HepG2 (cell line): ENCODE measurements around the gene GNAI2. TPM values are rescaled to one million over a fixed set of nuclear protein-coding genes. Genes with fewer than 3 reads are reported as not detected.

Experiments used
- CEBPB ChIP-seq: IDR thresholded peaks from 2 replicates; pipeline ENCODE4 v1.6.1; 2011; ENCODE audit warnings: low read depth, low read length, improper control_type of control experiment, borderline replicate concordance
- GTF3A ChIP-seq: sonication (generic); formaldehyde crosslinking; conservative IDR thresholded peaks from 2 replicates; pipeline ENCODE4 v1.4.0; 2020; ENCODE audit warnings: mild to moderate bottlenecking, missing genetic modification reagents
- PRPF4 ChIP-seq: fragments of 200-400 bp; formaldehyde crosslinking; IDR thresholded peaks from 2 replicates; pipeline ENCODE4 v1.6.1; 2016; ENCODE audit warnings: low read length, low read depth; ENCODE audit not compliant: poor library complexity, severe bottlenecking
- SPEN ChIP-seq: sonication (generic); formaldehyde crosslinking; IDR thresholded peaks from 2 replicates; pipeline ENCODE4 v1.5.1; 2020; ENCODE audit warnings: low read depth, mild to moderate bottlenecking, missing genetic modification reagents
- TCF7 ChIP-seq: sonication (generic); IDR thresholded peaks from 2 replicates; pipeline ENCODE4 v1.6.1; 2016; ENCODE audit warnings: antibody characterized with exemption, low read depth
- TP53 ChIP-seq: sonication (generic); formaldehyde crosslinking; conservative IDR thresholded peaks from 2 replicates; pipeline ENCODE4 v1.4.0; 2020; ENCODE audit warnings: missing genetic modification reagents
- ZNF205 ChIP-seq: IDR thresholded peaks from 2 replicates; pipeline ENCODE4 v1.6.1; 2018; ENCODE audit warnings: missing biosample characterization, missing genetic modification reagents
- ZNF747 ChIP-seq: sonication (generic); formaldehyde crosslinking; IDR thresholded peaks from 2 replicates; pipeline ENCODE4 v1.8.1; 2023; ENCODE audit warnings: missing genetic modification reagents, mild to moderate bottlenecking, borderline replicate concordance
- ZNF839 ChIP-seq: sonication (generic); formaldehyde crosslinking; IDR thresholded peaks from 2 replicates; pipeline ENCODE4 v1.4.0; 2020; ENCODE audit warnings: missing genetic modification reagents, mild to moderate bottlenecking, borderline replicate concordance
- polyA plus RNA-seq, 8 experiments: library from polyadenylated mRNA; depleted of rRNA in 3 of 8; stranded (reverse) in 7 of 8; unstranded in 1 of 8; fragments of >200 nt; fragmentation: Illumina TruSeq in 4 of 8; extraction: Trizol in 4 of 8; gene quantifications; 2 replicates each; pipeline versions ENCODE4 v1.2.1 to v1.2.3, GENCODE V29; 2011 to 2016; ENCODE audit warnings: low read depth in 4 of 8, missing spikeins in 1 of 8, mixed read lengths in 1 of 8; ENCODE audit not compliant: insufficient read depth in 1 of 8
- total RNA-seq, 5 experiments: library from RNA; depleted of rRNA; stranded (reverse); fragments of >200 nt; fragmentation: Illumina TruSeq; extraction: Trizol; gene quantifications; 2 replicates each; pipeline ENCODE4 v1.2.3, GENCODE V29; 2016; ENCODE audit warnings: low read depth in 1 of 5
- TF ChIP-seq, protein P1 (sequence below): sonication (generic); formaldehyde crosslinking; IDR thresholded peaks from 2 replicates; pipeline ENCODE4 v1.4.0; 2020; ENCODE audit warnings: mild to moderate bottlenecking, missing genetic modification reagents
- TF ChIP-seq, protein P2 (sequence below): sonication (generic); formaldehyde crosslinking; IDR thresholded peaks from 2 replicates; pipeline ENCODE4 v1.5.0; 2020; ENCODE audit warnings: mild to moderate bottlenecking, missing genetic modification reagents
- TF ChIP-seq, protein P3 (sequence below): sonication (generic); formaldehyde crosslinking; IDR thresholded peaks from 2 replicates; pipeline ENCODE4 v1.4.0; 2020; ENCODE audit warnings: missing genetic modification reagents
- TF ChIP-seq, protein P4 (sequence below): IDR thresholded peaks from 2 replicates; pipeline ENCODE4 v1.6.1; 2016; ENCODE audit warnings: control low read depth

GNAI2 gene
- total and polyA plus RNA-seq, 2 of the 13 experiments (the other 11 are each of a cell fraction or from before 2014, with no cell fraction given), result 51.1 to 66.2 TPM

DNA sequence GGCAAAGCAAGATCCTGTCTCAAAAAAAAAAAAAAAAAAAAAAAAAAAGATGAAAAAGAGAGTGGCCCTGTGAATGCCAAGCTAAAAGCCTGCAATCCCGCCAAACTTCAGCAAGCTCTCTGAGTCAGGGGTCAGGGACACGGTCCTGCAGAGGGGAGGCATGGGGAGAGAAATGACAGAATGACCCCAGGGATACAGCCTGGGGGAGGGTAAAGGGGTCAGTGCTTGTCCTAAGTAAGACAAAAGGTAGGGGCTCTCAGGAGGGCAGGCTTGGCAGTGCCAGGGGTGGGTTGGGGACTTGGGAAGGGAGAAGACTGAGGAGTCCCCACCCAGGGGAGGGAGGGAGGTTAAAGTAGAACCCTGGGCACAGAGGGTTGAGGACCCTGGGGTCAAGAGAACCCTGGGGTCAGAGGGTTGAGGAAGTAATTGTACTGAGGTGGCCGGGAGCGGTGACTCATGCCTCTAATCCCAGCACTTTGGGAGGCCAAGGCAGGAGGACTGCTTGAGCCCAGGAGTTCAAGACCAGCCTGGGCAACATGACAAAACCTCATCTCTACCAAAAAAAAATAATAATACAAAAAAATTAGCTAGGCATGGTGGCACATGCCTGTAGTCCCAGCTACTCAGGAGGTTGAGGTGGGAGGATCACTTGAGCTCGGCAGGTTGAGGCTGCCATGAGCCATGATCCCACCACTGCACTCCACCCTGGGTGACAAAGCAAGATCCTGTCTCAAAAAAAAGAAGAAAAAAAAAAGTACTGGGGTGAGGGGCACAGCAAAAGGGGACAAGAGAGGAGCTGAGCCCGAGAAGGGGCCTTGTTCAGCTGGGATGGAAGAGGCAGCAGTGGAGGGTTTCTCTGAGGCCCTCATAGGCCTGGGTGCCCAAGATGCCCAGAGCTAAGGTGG lies 27.7 kb downstream of the GNAI2 start (continued):
- no peak for TF ChIP-seq ZNF205 (CRISPR knock-in tag)
- TF ChIP-seq ZNF839 (CRISPR knock-in tag), result no peak
- TF ChIP-seq GTF3A (CRISPR knock-in tag), result no peak
- TF ChIP-seq, protein P1, sequence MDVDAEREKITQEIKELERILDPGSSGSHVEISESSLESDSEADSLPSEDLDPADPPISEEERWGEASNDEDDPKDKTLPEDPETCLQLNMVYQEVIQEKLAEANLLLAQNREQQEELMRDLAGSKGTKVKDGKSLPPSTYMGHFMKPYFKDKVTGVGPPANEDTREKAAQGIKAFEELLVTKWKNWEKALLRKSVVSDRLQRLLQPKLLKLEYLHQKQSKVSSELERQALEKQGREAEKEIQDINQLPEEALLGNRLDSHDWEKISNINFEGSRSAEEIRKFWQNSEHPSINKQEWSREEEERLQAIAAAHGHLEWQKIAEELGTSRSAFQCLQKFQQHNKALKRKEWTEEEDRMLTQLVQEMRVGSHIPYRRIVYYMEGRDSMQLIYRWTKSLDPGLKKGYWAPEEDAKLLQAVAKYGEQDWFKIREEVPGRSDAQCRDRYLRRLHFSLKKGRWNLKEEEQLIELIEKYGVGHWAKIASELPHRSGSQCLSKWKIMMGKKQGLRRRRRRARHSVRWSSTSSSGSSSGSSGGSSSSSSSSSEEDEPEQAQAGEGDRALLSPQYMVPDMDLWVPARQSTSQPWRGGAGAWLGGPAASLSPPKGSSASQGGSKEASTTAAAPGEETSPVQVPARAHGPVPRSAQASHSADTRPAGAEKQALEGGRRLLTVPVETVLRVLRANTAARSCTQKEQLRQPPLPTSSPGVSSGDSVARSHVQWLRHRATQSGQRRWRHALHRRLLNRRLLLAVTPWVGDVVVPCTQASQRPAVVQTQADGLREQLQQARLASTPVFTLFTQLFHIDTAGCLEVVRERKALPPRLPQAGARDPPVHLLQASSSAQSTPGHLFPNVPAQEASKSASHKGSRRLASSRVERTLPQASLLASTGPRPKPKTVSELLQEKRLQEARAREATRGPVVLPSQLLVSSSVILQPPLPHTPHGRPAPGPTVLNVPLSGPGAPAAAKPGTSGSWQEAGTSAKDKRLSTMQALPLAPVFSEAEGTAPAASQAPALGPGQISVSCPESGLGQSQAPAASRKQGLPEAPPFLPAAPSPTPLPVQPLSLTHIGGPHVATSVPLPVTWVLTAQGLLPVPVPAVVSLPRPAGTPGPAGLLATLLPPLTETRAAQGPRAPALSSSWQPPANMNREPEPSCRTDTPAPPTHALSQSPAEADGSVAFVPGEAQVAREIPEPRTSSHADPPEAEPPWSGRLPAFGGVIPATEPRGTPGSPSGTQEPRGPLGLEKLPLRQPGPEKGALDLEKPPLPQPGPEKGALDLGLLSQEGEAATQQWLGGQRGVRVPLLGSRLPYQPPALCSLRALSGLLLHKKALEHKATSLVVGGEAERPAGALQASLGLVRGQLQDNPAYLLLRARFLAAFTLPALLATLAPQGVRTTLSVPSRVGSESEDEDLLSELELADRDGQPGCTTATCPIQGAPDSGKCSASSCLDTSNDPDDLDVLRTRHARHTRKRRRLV (CRISPR knock-in tag), result no peak
- TF ChIP-seq CEBPB, result no peak
- no peak for TF ChIP-seq SPEN (CRISPR knock-in tag)
- no peak for TF ChIP-seq TCF7
- TF ChIP-seq, protein P2, sequence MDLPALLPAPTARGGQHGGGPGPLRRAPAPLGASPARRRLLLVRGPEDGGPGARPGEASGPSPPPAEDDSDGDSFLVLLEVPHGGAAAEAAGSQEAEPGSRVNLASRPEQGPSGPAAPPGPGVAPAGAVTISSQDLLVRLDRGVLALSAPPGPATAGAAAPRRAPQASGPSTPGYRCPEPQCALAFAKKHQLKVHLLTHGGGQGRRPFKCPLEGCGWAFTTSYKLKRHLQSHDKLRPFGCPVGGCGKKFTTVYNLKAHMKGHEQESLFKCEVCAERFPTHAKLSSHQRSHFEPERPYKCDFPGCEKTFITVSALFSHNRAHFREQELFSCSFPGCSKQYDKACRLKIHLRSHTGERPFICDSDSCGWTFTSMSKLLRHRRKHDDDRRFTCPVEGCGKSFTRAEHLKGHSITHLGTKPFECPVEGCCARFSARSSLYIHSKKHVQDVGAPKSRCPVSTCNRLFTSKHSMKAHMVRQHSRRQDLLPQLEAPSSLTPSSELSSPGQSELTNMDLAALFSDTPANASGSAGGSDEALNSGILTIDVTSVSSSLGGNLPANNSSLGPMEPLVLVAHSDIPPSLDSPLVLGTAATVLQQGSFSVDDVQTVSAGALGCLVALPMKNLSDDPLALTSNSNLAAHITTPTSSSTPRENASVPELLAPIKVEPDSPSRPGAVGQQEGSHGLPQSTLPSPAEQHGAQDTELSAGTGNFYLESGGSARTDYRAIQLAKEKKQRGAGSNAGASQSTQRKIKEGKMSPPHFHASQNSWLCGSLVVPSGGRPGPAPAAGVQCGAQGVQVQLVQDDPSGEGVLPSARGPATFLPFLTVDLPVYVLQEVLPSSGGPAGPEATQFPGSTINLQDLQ (CRISPR knock-in tag), result no peak
- TF ChIP-seq, protein P3, sequence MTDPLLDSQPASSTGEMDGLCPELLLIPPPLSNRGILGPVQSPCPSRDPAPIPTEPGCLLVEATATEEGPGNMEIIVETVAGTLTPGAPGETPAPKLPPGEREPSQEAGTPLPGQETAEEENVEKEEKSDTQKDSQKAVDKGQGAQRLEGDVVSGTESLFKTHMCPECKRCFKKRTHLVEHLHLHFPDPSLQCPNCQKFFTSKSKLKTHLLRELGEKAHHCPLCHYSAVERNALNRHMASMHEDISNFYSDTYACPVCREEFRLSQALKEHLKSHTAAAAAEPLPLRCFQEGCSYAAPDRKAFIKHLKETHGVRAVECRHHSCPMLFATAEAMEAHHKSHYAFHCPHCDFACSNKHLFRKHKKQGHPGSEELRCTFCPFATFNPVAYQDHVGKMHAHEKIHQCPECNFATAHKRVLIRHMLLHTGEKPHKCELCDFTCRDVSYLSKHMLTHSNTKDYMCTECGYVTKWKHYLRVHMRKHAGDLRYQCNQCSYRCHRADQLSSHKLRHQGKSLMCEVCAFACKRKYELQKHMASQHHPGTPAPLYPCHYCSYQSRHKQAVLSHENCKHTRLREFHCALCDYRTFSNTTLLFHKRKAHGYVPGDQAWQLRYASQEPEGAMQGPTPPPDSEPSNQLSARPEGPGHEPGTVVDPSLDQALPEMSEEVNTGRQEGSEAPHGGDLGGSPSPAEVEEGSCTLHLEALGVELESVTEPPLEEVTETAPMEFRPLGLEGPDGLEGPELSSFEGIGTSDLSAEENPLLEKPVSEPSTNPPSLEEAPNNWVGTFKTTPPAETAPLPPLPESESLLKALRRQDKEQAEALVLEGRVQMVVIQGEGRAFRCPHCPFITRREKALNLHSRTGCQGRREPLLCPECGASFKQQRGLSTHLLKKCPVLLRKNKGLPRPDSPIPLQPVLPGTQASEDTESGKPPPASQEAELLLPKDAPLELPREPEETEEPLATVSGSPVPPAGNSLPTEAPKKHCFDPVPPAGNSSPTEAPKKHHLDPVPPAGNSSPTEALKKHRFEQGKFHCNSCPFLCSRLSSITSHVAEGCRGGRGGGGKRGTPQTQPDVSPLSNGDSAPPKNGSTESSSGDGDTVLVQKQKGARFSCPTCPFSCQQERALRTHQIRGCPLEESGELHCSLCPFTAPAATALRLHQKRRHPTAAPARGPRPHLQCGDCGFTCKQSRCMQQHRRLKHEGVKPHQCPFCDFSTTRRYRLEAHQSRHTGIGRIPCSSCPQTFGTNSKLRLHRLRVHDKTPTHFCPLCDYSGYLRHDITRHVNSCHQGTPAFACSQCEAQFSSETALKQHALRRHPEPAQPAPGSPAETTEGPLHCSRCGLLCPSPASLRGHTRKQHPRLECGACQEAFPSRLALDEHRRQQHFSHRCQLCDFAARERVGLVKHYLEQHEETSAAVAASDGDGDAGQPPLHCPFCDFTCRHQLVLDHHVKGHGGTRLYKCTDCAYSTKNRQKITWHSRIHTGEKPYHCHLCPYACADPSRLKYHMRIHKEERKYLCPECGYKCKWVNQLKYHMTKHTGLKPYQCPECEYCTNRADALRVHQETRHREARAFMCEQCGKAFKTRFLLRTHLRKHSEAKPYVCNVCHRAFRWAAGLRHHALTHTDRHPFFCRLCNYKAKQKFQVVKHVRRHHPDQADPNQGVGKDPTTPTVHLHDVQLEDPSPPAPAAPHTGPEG, result no peak
- TF ChIP-seq TP53 (CRISPR knock-in tag), result no peak
- TF ChIP-seq PRPF4, result no peak
- TF ChIP-seq, protein P4, sequence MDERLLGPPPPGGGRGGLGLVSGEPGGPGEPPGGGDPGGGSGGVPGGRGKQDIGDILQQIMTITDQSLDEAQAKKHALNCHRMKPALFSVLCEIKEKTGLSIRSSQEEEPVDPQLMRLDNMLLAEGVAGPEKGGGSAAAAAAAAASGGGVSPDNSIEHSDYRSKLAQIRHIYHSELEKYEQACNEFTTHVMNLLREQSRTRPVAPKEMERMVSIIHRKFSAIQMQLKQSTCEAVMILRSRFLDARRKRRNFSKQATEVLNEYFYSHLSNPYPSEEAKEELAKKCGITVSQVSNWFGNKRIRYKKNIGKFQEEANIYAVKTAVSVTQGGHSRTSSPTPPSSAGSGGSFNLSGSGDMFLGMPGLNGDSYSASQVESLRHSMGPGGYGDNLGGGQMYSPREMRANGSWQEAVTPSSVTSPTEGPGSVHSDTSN (CRISPR knock-in tag), result no peak
- no peak for TF ChIP-seq ZNF747 (CRISPR knock-in tag)
